Right ventricle myocardium inferior (tissue), 1 donor: ENCODE data around the gene SLC12A1. TPM values are rescaled to one million over a fixed set of nuclear protein-coding genes. Genes with fewer than 3 reads are reported as not detected.

Source experiments
- ATAC-seq: fragments of 200-7000 bp; cut with Tn5 transposase; one replicate; pipeline ENCODE4 v1.9.1; 2020; ENCODE audit warnings: mild to moderate bottlenecking, moderate library complexity
- DNase-seq: peaks from one replicate; pipeline ENCODE4 v3.0.0; 2021; ENCODE audit errors: missing footprints
- intact Hi-C: fragments of 100-400 bp; cut with DNase I; formaldehyde crosslinking; loops from one replicate; pipeline ENCODE4 v1.11.0; 2022
- total RNA-seq: library from RNA; stranded (reverse); fragmentation: NEBNext Ultra II Directional; extraction: Animal tissue kit (Norgen Biotek cat#: 25700); gene quantifications from one replicate; pipeline ENCODE4 v1.2.1, GENCODE V29; 2021
- donor health status: DM: no; HTN: yes; CAD: no; lungs with severe emphysema.

Gene SLC12A1
- total RNA-seq, 1 donor from 2014 or later: not detected

- intact Hi-C loops: no loop called here
- DNase-seq: no peak
- ATAC-seq: no peak
Measured at GRCh38 chr15:48233246-48233645, 27.1 kb downstream of the SLC12A1 start.

GRCh38 chr15:48239334-48239733 lies 33.2 kb downstream of the SLC12A1 start:
- ATAC-seq: no peak

GRCh38 chr15:48242015-48242414 lies 35.9 kb downstream of the SLC12A1 start:
- DNase-seq (no peak), ATAC-seq (no peak)
- intact Hi-C loops: no loop called here

More at GRCh38 chr15:48239334-48239733, 33.2 kb downstream of the SLC12A1 start:
- no peak for DNase-seq
- intact Hi-C loops: no loop called here

- intact Hi-C loops: no loop called here
- DNase-seq (no peak), ATAC-seq (no peak)
Measured at GRCh38 chr15:48242535-48242934, 36.4 kb downstream of the SLC12A1 start.

- ATAC-seq (no peak), DNase-seq (no peak)
- intact Hi-C loops: no loop called here
Measured at GRCh38 chr15:48244921-48245320, 38.8 kb downstream of the SLC12A1 start.

- DNase-seq (no peak), ATAC-seq (no peak)
- intact Hi-C loops: no loop called here
Measured at GRCh38 chr15:48248414-48248813, 42.3 kb downstream of the SLC12A1 start.

GRCh38 chr15:48250640-48251076 lies 44.6 kb downstream of the SLC12A1 start:
- ATAC-seq: no peak
- intact Hi-C loops: loop anchor here (5.0 to 10.0 kb wide), 2 partner anchors 138 to 1056 kb away; no protein-coding TSS in a partner anchor
- no peak for DNase-seq

- ATAC-seq: no peak
- intact Hi-C loops: loop anchor here (5.0 to 10.0 kb wide), 2 partner anchors 141 to 1058 kb away; no protein-coding TSS in a partner anchor
- DNase-seq: no peak
Measured at GRCh38 chr15:48253172-48253571, 47.1 kb downstream of the SLC12A1 start.

GRCh38 chr15:48265135-48265534 lies 59.0 kb downstream of the SLC12A1 start:
- intact Hi-C loops: no loop called here
- DNase-seq: no peak
- no peak for ATAC-seq

GRCh38 chr15:48266024-48266689 lies 60.1 kb downstream of the SLC12A1 start:
- intact Hi-C loops: no loop called here
- DNase-seq (no peak), ATAC-seq (no peak)

- ATAC-seq: no peak
- intact Hi-C loops: no loop called here
- DNase-seq: no peak
Measured at GRCh38 chr15:48267766-48268165, 61.7 kb downstream of the SLC12A1 start.

- intact Hi-C loops: no loop called here
- no peak for DNase-seq
- no peak for ATAC-seq
Measured at GRCh38 chr15:48273049-48273448, 66.9 kb downstream of the SLC12A1 start.

- intact Hi-C loops: no loop called here
- ATAC-seq: no peak
- no peak for DNase-seq
Measured at GRCh38 chr15:48278666-48279065, 72.6 kb downstream of the SLC12A1 start.

- no peak for DNase-seq
- intact Hi-C loops: loop anchor here (10.0 kb wide), 1 partner anchor 1085 kb away; no protein-coding TSS in a partner anchor
- no peak for ATAC-seq
Measured at GRCh38 chr15:48279608-48280007, 73.5 kb downstream of the SLC12A1 start.

- ATAC-seq (no peak), DNase-seq (no peak)
- intact Hi-C loops: loop anchor here (10.0 kb wide), 1 partner anchor 1087 kb away; no protein-coding TSS in a partner anchor
Measured at GRCh38 chr15:48281674-48282073, 75.6 kb downstream of the SLC12A1 start.

GRCh38 chr15:48282216-48282615 lies 76.1 kb downstream of the SLC12A1 start:
- intact Hi-C loops: loop anchor here (10.0 kb wide), 1 partner anchor 1087 kb away; no protein-coding TSS in a partner anchor
- DNase-seq (no peak), ATAC-seq (no peak)

- ATAC-seq: peak; percentile 57
- DNase-seq: no peak
- intact Hi-C loops: loop anchor here (10.0 kb wide), 1 partner anchor 1089 kb away; no protein-coding TSS in a partner anchor
Measured at GRCh38 chr15:48283396-48284145, 77.5 kb downstream of the SLC12A1 start.

GRCh38 chr15:48285329-48286214 lies 79.5 kb downstream of the SLC12A1 start:
- DNase-seq (no peak), ATAC-seq (peak; percentile 60)
- intact Hi-C loops: loop anchor here (10.0 kb wide), 1 partner anchor 1091 kb away; no protein-coding TSS in a partner anchor

- DNase-seq (no peak), ATAC-seq (no peak)
- intact Hi-C loops: loop anchor here (10.0 kb wide), 1 partner anchor 1095 kb away; no protein-coding TSS in a partner anchor
Measured at GRCh38 chr15:48289628-48290027, 83.5 kb downstream of the SLC12A1 start.
